CD4-positive, alpha-beta T cell treated with Interferon gamma for 1 hour (primary cell): ENCODE data around the gene F2RL3.

Experiments used
- DNase-seq: peaks from one replicate; pipeline ENCODE4 v3.0.0-alpha.2; 2020

The F2RL3 gene

DNA sequence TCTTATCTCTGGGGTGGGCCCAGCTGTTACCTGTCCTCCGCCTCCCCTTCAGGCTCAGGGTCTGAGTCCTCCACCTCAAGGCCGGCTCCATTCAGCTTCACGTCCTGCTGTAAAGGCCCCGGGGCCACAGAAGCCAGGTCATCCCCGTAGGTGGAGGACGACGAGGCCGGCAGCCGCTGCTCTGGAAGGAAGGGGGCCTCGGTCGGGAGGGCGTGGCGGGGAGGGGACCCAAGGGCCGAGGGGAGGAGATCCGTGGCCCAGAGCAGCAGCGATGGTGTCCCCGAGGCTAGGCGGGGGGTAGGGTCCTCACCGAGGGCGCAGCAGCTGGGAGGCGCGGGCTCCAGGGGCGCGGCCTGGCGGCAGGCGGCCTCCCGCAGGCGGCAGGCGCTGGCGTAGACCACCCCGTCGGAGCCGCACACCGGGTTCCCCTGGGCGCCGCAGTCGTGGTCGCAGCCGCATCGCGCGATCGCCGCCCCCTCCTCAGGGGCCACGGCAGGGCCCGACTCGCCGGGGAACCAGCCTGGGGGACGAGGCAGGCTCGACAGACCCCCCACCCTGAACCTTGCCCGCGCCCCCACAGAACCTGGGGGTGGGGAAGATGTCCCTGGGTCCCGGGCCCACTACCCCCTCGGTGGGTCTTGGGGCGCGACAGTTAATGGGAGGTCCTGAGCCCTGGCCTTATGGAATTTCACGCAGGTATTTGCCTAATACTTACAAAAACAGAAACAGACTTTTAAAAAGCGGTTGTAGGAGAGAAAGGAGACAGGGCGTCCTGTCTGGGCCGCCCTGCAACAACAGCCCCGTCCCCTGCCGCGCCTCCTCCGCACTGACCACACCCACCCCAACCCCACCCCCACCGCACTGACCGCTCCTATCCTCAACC, 7.6 kb downstream of the F2RL3 start:
- DNase-seq = no peak

- DNase-seq = peak; percentile 82
Observed at GRCh38 chr19:16897029-16897855, 8.4 kb downstream of the F2RL3 start.

- DNase-seq = peak; percentile 21
Observed at GRCh38 chr19:16897856-16898161, 9.0 kb downstream of the F2RL3 start.

DNA sequence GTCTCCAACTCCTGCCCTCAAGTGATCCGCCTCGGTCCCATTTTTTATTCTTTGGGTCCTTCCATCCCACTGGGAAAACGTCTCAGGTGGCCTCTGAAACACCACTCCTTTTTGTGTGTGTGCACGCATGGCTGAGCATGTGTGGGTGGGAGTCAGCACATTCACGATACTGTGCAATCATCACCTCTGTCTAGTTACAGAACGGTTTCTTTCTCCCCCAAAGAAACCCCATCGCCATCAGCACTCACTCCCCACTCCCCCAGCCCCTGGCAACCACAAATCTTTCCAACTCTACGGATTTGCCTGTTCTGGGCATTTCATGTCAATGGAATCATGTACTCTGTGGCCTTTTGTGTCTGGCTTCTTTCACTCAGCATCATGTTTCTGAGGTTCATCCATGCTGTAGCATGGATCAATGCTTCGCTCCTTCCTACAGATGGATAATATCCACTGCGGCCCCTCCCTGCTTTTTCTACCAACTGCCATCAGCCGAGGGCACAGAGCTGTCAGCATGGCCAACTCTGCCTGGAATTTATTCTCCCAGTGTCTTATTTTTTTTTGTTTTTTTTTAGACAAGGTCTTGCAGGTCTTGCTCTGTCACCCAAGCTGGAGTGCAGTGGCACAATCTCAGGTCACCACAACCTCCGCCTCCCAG, 9.7 kb downstream of the F2RL3 start:
- DNase-seq = no peak

DNA sequence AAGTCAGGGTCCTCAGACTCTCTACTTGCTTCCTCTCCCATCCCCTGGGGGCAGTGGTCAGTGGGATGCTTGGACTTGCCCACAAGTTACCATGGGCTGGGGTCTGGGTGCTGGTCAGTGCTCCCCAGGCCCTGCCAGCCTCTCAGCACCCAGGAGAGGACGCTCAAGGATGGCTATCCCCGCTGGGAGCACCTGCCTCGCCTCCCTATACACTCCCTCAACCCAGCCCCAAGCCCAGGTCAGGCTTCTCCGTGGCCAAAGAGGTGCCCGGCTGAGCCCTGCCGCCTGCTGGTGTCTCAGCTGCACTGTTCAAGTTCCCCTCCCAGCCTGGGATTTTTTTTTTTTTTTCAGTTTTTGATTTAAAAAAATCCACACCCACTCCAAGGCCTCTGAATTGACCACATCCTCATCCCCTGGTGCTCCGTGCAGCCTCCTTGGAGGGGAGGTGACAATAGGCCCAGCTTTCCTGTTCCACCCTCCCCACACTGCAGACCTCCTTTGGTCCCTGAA, 10.8 kb downstream of the F2RL3 start:
- peak; percentile 45 for DNase-seq

DNA sequence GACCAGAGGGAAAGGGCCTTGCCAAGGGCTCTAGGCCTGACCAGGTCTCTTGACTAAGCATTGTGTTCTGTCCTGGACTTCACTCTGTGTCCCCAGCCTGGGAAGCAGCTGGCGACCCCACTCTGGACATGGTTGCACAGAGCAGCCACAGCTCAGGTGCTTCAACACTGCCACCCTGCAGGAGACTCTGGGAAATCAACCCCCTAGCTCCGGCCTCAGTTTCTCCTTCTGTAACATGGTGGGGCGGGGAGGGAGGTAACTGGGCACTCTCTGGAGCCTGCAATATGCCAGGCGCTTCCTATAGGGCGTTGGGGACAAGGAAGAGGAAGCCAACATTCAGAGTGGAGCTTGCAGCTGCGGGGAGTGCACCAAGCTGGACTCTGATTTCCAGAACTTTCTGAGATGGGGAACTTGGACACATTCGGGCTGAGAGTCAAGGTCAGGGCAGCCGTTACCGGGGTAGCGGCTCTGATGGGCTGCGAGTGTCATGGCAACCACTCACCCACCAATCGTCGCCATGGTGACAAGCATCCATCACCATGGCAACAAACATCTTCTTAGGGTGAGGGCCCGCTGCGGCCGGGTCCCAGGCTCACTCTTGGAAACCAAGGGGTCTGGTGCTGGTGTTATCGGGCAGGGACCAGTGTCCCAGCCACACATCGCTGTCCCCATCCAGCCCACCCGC, 12.8 kb downstream of the F2RL3 start:
- DNase-seq = no peak

DNA sequence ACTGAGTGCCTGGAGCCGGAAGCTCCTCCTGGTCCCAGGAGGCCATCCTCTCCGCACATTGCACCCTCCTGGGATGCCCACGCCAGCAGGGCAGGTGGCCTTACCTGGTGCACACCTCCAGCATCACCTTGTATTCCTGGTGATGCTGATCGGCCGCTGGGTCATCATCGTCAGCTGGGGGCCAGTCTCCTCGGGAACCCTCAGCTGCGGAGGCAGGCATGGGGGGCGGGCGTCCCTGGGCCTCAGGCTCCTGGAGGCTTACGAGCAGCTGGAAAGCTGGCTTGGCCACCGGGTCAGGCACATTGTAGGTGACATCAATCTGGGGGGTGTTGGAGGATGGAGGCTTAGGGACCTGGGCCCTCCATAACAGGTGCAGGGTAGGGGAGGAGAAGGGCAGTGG, 13.7 kb downstream of the F2RL3 start:
- no peak for DNase-seq

- no peak for DNase-seq
Observed at GRCh38 chr19:16903347-16903746, 14.5 kb downstream of the F2RL3 start.

- no peak for DNase-seq
Observed at GRCh38 chr19:16904599-16904998, 15.8 kb downstream of the F2RL3 start.

- no peak for DNase-seq
Observed at GRCh38 chr19:16908759-16909158, 20.0 kb downstream of the F2RL3 start.

DNA sequence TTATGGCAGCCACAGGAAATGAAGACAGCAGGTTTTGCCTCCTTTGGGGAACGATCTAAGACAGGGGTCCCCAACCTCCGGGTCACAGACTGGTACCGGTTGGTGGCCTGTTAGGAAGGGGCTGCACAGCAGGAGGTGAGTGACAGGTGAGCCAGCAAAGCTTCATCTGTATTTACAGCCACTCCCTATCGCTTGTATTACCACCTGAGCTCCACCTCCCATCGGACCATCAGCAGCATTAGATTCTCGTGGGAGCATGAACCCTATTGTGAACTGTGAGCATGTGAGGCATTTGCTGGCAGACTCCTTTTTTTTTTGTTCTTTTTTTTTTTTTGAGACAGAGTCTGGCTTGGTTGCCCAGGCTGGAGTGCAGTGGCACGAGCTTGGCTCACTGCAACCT, 22.2 kb downstream of the F2RL3 start:
- DNase-seq = no peak

GRCh38 chr19:16912780-16913179, 24.0 kb downstream of the F2RL3 start:
- no peak for DNase-seq

GRCh38 chr19:16914421-16914820, 25.6 kb downstream of the F2RL3 start:
- no peak for DNase-seq

GRCh38 chr19:16915135-16915534, 26.3 kb downstream of the F2RL3 start:
- no peak for DNase-seq

- no peak for DNase-seq
Observed at GRCh38 chr19:16915734-16916133, 26.9 kb downstream of the F2RL3 start.

GRCh38 chr19:16917401-16917800, 28.6 kb downstream of the F2RL3 start:
- no peak for DNase-seq

- DNase-seq = no peak
Observed at GRCh38 chr19:16919496-16919895, 30.7 kb downstream of the F2RL3 start.

DNA sequence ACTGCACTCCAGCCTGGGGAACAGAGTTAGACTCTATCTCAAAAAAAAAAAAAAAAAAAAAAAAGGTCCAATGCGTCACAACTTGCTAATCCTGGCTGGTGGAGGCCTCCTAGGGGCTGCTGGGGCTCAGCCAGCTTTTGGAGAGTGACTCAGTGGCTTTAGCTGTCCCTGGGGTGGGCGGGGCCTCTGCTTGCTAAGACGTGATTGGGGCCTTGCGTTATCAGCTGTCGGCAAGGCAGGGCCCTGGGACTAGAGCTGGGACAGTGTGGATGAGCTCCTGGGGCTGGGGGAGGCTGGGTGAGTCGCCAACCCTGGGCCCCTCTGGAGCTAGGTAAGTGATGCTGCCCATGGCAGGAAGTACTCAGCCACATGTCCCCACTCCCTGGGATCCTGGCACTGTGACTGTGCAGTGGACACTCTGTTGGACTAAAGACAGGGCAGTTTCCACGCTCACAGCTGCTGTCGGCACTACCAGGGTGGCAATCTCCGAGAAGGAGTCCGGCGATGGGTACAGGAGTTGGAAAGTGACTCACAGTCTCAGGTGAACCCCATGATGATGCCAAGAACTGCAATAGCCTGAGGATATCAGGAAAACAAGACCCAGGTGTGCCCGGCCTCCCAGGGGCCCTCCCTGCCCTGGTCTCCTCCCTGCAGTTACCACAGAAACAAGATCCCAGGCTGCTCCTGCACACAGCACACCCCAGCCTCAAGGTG, 32.2 kb downstream of the F2RL3 start:
- DNase-seq = no peak

DNA sequence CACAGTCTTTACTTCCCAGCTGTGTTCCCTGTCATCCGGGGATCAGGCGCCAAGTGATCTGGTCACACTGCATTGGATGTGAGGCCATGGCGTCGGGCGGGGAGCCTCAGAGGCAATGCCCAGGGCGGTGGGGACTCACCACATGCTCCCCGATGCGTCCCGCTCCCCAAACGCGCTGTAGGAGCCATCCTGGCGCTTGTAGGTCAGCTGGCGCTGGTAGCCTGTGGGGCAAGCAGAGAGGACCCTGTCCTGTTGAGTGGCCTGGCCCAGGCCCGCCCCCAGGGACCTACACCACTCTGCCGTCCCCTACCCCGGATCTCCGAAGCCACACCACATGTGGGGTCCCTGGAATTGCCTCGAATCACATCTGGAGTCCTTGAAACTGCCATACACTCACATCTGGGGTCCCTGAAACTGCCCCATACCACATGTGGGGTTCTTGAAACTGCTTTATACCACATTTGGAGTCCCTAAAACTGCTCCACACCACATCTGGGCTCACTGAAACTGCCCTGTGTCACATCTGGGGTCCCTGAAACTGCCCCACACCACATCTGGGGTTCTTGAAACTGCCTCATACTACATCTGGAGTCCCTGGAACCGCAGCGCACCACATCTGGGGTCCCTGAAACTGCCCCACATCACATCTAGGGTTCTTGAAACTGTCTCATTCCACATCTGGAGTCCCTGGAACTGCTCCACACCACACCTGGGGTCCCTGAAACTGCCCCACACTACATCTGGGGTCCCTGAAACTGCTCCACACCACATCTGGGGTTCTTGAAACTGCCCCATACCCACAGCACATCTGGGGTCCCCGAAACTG, 33.2 kb downstream of the F2RL3 start:
- DNase-seq = no peak

- no peak for DNase-seq
Observed at GRCh38 chr19:16922592-16922934, 33.8 kb downstream of the F2RL3 start.

- no peak for DNase-seq
Observed at GRCh38 chr19:16922949-16923348, 34.1 kb downstream of the F2RL3 start.
